Effector memory CD4-positive, alpha-beta T cell (primary cell): Measurements from ENCODE around the gene FBXL17.

Experiments used
- DNase-seq, 3 donors: peaks; one replicate each; pipeline ENCODE4 v3.0.0-alpha.2; 2020
- H3K27ac ChIP-seq: 2 replicates; pipeline ENCODE4 v1.7.0; 2013; ENCODE audit warnings: mild to moderate bottlenecking, low read length, moderate library complexity; ENCODE audit not compliant: insufficient read depth, poor library complexity, severe bottlenecking
- H3K27me3 ChIP-seq: replicated peaks from 2 replicates; pipeline ENCODE4 v1.7.0; 2013; ENCODE audit warnings: mild to moderate bottlenecking, low read length; ENCODE audit not compliant: insufficient read depth, control insufficient read depth, poor library complexity, severe bottlenecking
- H3K36me3 ChIP-seq: 2 replicates; pipeline ENCODE4 v1.7.0; 2013; ENCODE audit warnings: mild to moderate bottlenecking, low read length, moderate library complexity; ENCODE audit not compliant: control insufficient read depth, insufficient read depth
- H3K4me1 ChIP-seq: 2 replicates; pipeline ENCODE4 v1.7.0; 2013; ENCODE audit warnings: low read length, mild to moderate bottlenecking; ENCODE audit not compliant: control insufficient read depth, insufficient read depth, poor library complexity, severe bottlenecking
- H3K4me3 ChIP-seq: 2 replicates; pipeline ENCODE4 v1.7.0; 2013; ENCODE audit warnings: low read length, low read depth, mild to moderate bottlenecking; ENCODE audit not compliant: insufficient read depth, poor library complexity, severe bottlenecking
- H3K9me3 ChIP-seq: 2 replicates; pipeline ENCODE4 v1.7.0; 2013; ENCODE audit warnings: mild to moderate bottlenecking, low read length, moderate library complexity; ENCODE audit not compliant: control insufficient read depth

The FBXL17 gene

DNA sequence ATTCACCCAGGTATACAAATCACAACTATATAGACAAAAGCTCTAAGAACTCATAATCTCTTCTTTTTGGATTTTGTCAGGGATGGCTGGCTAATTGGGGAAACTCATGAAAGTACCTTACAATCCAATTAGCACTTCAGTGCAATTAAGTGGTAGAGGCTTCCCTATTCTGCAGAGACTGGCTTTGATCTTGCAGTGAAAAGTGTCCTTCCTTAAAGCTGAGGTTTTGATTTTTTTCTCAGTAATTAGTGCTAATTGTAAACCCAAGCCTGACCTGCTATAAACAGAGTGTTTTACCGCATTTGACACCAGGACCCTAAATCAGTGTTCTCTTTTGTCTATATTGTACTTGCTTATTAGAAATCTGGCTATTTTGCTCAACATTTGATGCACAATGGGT lies 417.2 kb downstream of the FBXL17 start:
- no peak for DNase-seq
- Histone ChIP-seq H3K4me1 (no peaks in the 10 kb centered on the region), H3K36me3 (no peaks in the 10 kb centered on the region), H3K27ac (no peak overlapping the region), H3K27me3 (no peaks in the 10 kb centered on the region), H3K4me3 (no peak overlapping the region), H3K9me3 (no peaks in the 10 kb centered on the region)

GRCh38 chr5:107959573-107960279 lies 422.2 kb downstream of the FBXL17 start:
- H3K4me1 ChIP-seq = no peaks in the 10 kb centered on the region
- H3K36me3 ChIP-seq = no peaks in the 10 kb centered on the region
- no peak for DNase-seq
- no peak overlapping the region for H3K4me3 ChIP-seq
- H3K27ac ChIP-seq = no peak overlapping the region
- no peaks in the 10 kb centered on the region for H3K9me3 ChIP-seq
- no peaks in the 10 kb centered on the region for H3K27me3 ChIP-seq

GRCh38 chr5:107958861-107959260 lies 423.0 kb downstream of the FBXL17 start:
- H3K4me3 ChIP-seq = no peak overlapping the region
- no peaks in the 10 kb centered on the region for H3K9me3 ChIP-seq
- no peak for DNase-seq
- no peak overlapping the region for H3K27ac ChIP-seq
- no peaks in the 10 kb centered on the region for H3K27me3 ChIP-seq
- no peaks in the 10 kb centered on the region for H3K36me3 ChIP-seq
- H3K4me1 ChIP-seq = no peaks in the 10 kb centered on the region

GRCh38 chr5:107958432-107958831 lies 423.5 kb downstream of the FBXL17 start:
- Histone ChIP-seq H3K27me3 (no peaks in the 10 kb centered on the region), H3K9me3 (no peaks in the 10 kb centered on the region), H3K4me1 (no peaks in the 10 kb centered on the region)

GRCh38 chr5:107957051-107957450 lies 424.8 kb downstream of the FBXL17 start:
- Histone ChIP-seq H3K4me3 (no peak overlapping the region), H3K4me1 (no peaks in the 10 kb centered on the region), H3K27me3 (no peaks in the 10 kb centered on the region), H3K27ac (no peak overlapping the region), H3K9me3 (no peaks in the 10 kb centered on the region), H3K36me3 (no peaks in the 10 kb centered on the region)
- DNase-seq = no peak

More at GRCh38 chr5:107958432-107958831, 423.5 kb downstream of the FBXL17 start:
- no peak for DNase-seq
- H3K4me3 ChIP-seq = no peak overlapping the region
- no peak overlapping the region for H3K27ac ChIP-seq
- H3K36me3 ChIP-seq = no peaks in the 10 kb centered on the region

DNA sequence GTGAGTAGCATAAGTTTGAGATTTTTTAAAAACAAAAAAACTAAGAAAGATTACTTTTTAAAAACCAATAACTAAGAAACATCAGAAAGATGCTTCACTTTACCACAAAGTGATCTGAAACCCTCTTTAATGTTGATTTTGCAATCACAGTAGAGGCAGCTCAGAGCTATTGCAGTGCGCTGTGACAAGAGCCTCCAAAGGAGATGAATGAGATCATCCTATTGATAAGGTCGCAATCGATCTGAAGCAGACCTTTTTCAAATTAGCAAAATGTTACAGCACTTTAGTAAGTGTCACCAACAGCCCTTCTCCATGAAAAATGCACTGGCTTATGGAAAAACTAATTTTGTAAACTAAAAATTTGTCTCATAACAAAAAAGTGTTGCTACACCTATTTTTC lies 426.6 kb downstream of the FBXL17 start:
- DNase-seq = no peak
- Histone ChIP-seq H3K27me3 (no peaks in the 10 kb centered on the region), H3K36me3 (no peaks in the 10 kb centered on the region), H3K4me3 (no peak overlapping the region), H3K27ac (no peak overlapping the region), H3K4me1 (peaks cover 3% of the 10 kb centered on the region), H3K9me3 (no peaks in the 10 kb centered on the region)

DNA sequence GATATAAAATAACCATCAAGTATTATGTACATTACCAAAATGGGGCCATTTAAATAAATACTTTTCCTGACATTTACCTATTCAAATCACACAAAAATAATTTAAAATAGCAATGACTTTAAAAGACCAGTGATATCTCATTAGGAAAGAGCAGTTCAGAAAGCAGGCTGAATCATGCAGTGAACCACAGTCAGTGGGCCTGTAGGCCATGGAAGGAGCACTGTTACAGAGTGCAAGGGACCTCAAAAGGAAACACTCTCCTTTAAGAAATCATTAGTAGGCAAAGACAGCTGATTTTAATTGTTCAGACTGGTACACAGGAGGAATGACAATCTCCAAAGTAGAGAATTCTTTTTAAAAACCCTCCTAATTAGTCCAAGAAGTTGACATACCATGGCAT lies 427.6 kb downstream of the FBXL17 start:
- Histone ChIP-seq H3K9me3 (no peaks in the 10 kb centered on the region), H3K4me1 (peaks cover 3% of the 10 kb centered on the region), H3K27me3 (no peaks in the 10 kb centered on the region), H3K36me3 (no peaks in the 10 kb centered on the region), H3K4me3 (no peak overlapping the region), H3K27ac (no peak overlapping the region)
- no peak for DNase-seq

DNA sequence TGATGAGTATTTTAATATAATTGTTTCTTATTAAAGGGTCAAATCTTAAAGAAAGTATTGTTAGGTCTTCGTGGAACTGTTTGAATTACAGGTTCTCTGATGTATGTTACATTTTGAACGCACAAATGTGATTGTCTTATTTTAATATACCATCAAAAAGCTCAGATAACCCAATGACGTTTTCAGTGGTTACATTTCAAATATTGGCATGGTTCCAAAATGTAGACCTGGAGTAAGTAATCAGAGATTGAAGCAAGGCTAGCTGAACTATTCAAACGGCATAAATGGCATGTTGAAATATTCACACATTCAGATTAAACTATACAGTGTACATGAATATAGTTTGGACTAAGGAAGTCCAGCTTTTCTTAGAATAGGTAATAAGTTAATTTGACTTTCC lies 429.4 kb downstream of the FBXL17 start:
- DNase-seq = no peak
- H3K9me3 ChIP-seq = no peaks in the 10 kb centered on the region
- no peaks in the 10 kb centered on the region for H3K36me3 ChIP-seq
- H3K27me3 ChIP-seq = no peaks in the 10 kb centered on the region
- H3K27ac ChIP-seq = no peak overlapping the region
- no peak overlapping the region for H3K4me3 ChIP-seq
- peaks cover 3% of the 10 kb centered on the region for H3K4me1 ChIP-seq

- no peak overlapping the region for H3K4me3 ChIP-seq
- H3K9me3 ChIP-seq = no peaks in the 10 kb centered on the region
- no peaks in the 10 kb centered on the region for H3K36me3 ChIP-seq
- peaks cover 3% of the 10 kb centered on the region for H3K4me1 ChIP-seq
- no peak for DNase-seq
- no peak overlapping the region for H3K27ac ChIP-seq
- no peaks in the 10 kb centered on the region for H3K27me3 ChIP-seq
These were observed 430.6 kb downstream of the FBXL17 start for GRCh38 chr5:107951309-107951708.

GRCh38 chr5:107950776-107951175 lies 431.1 kb downstream of the FBXL17 start:
- DNase-seq = no peak
- Histone ChIP-seq H3K27me3 (no peaks in the 10 kb centered on the region), H3K27ac (no peak overlapping the region), H3K36me3 (no peaks in the 10 kb centered on the region), H3K4me1 (peaks cover 3% of the 10 kb centered on the region), H3K9me3 (no peaks in the 10 kb centered on the region), H3K4me3 (no peak overlapping the region)
